CD14-positive monocyte (primary cell): ENCODE measurements around the gene PSMA6. TPM values are rescaled to one million over a fixed set of nuclear protein-coding genes. Genes with fewer than 3 reads are reported as not detected.

Source experiments
- DNase-seq, 3 donors: peaks; one replicate each; pipeline ENCODE4 v3.0.0-alpha.2; 2011 to 2022
- H2AFZ ChIP-seq: 2 replicates; pipeline ENCODE4 v1.6.0; 2012; ENCODE audit warnings: mild to moderate bottlenecking, low read depth, low read length, inconsistent platforms; ENCODE audit not compliant: insufficient read depth, poor library complexity, severe bottlenecking
- H3K27ac ChIP-seq, 2 donors: 1 replicate in 1 of 2; 2 replicates in 1 of 2; pipeline ENCODE4 v1.5.1; 2012 to 2013; ENCODE audit warnings: low read length in 2 of 2, control low read depth in 1 of 2, inconsistent platforms in 1 of 2, low read depth in 1 of 2, mild to moderate bottlenecking in 1 of 2
- H3K27me3 ChIP-seq, 2 donors: one replicate each; pipeline versions ENCODE4 v1.6.0 to v1.6.1; 2011 to 2013; ENCODE audit warnings: low read length in 2 of 2; ENCODE audit not compliant: control insufficient read depth in 2 of 2, insufficient read depth in 2 of 2
- H3K36me3 ChIP-seq, 2 donors: replicated peaks in 1 of 2; 1 replicate in 1 of 2; 2 replicates in 1 of 2; pipeline versions ENCODE4 v1.5.1 to v1.6.1; 2012 to 2013; ENCODE audit warnings: low read length in 2 of 2, control low read depth in 1 of 2, inconsistent platforms in 1 of 2, mild to moderate bottlenecking in 1 of 2; ENCODE audit not compliant: insufficient read depth in 2 of 2, control insufficient read depth in 1 of 2
- H3K4me1 ChIP-seq, 2 donors: 1 replicate in 1 of 2; 2 replicates in 1 of 2; pipeline versions ENCODE4 v1.5.1 to v1.6.1; 2012 to 2013; ENCODE audit warnings: low read length in 2 of 2, control low read depth in 1 of 2, inconsistent platforms in 1 of 2, mild to moderate bottlenecking in 1 of 2, moderate library complexity in 1 of 2; ENCODE audit not compliant: insufficient read depth in 2 of 2, control insufficient read depth in 1 of 2
- H3K4me2 ChIP-seq: replicated peaks from 2 replicates; pipeline ENCODE3; 2012; ENCODE audit warnings: low read length, moderate library complexity, mild to moderate bottlenecking; ENCODE audit not compliant: poor library complexity, severe bottlenecking; ENCODE audit errors: extremely low read depth
- H3K4me3 ChIP-seq, 3 experiments: fragments of 200-600 bp in 1 of 3; sonication (generic) in 1 of 3; replicated peaks in 1 of 3; 1 replicate in 2 of 3; 2 replicates in 1 of 3; pipeline ENCODE4 v1.5.1; 2011 to 2013; ENCODE audit warnings: low read length in 3 of 3, mild to moderate bottlenecking in 3 of 3, control low read depth in 2 of 3, low read depth in 2 of 3, inconsistent platforms in 1 of 3, moderate library complexity in 1 of 3
- H3K79me2 ChIP-seq: 2 replicates; pipeline ENCODE4 v1.6.0; 2012; ENCODE audit warnings: mild to moderate bottlenecking, control low read depth, inconsistent platforms, low read length, moderate library complexity; ENCODE audit not compliant: insufficient read depth
- H3K9ac ChIP-seq: 2 replicates; pipeline ENCODE4 v1.6.0; 2017; ENCODE audit warnings: low read length, mild to moderate bottlenecking; ENCODE audit not compliant: insufficient read depth, poor library complexity, severe bottlenecking
- H3K9me3 ChIP-seq, 2 donors: replicated peaks in 1 of 2; 1 replicate in 1 of 2; 2 replicates in 1 of 2; pipeline versions ENCODE4 v1.5.1 to v1.6.1; 2012 to 2013; ENCODE audit warnings: low read length in 2 of 2, control low read depth in 1 of 2; ENCODE audit not compliant: control insufficient read depth in 1 of 2, insufficient read depth in 1 of 2
- H4K20me1 ChIP-seq: 2 replicates; pipeline ENCODE4 v1.6.0; 2012; ENCODE audit warnings: mild to moderate bottlenecking, low read length, control low read depth, moderate library complexity; ENCODE audit not compliant: insufficient read depth
- H3K27ac Mint-ChIP-seq, 7 donors: one replicate each; pipeline ENCODE4 v1.8.0; 2020; ENCODE audit warnings: mild to moderate bottlenecking in 7 of 7, mixed read lengths in 7 of 7, moderate library complexity in 6 of 7, inconsistent platforms in 2 of 7
- H3K27me3 Mint-ChIP-seq, 3 donors: one replicate each; pipeline ENCODE4 v1.8.0; 2021 to 2022; ENCODE audit warnings: low read depth in 3 of 3, mild to moderate bottlenecking in 3 of 3, mixed read lengths in 3 of 3, moderate library complexity in 3 of 3, inconsistent platforms in 1 of 3
- H3K36me3 Mint-ChIP-seq, 2 donors: one replicate each; pipeline ENCODE4 v1.8.0; 2020; ENCODE audit warnings: mixed read lengths in 2 of 2, inconsistent platforms in 1 of 2, mild to moderate bottlenecking in 1 of 2
- H3K4me1 Mint-ChIP-seq: one replicate; pipeline ENCODE4 v1.8.0; 2020; ENCODE audit warnings: mild to moderate bottlenecking, mixed read lengths
- H3K4me3 Mint-ChIP-seq, 2 donors: one replicate each; pipeline ENCODE4 v1.8.0; 2020; ENCODE audit warnings: mild to moderate bottlenecking in 2 of 2, mixed read lengths in 2 of 2, moderate library complexity in 1 of 2
- H3K9me3 Mint-ChIP-seq, 7 donors: one replicate each; pipeline ENCODE4 v1.8.0; 2020 to 2022; ENCODE audit warnings: mixed read lengths in 7 of 7, mild to moderate bottlenecking in 6 of 7, moderate library complexity in 6 of 7, inconsistent platforms in 2 of 7
- WGBS: methylation state at CpG from one replicate; pipeline ENCODE4 v1.1.5; 2013; ENCODE audit warnings: missing lambda C conversion rate; ENCODE audit not compliant: insufficient coverage; 5-methylcytosine and 5-hydroxymethylcytosine counted together
- intact Hi-C, 2 donors: fragments of 100-400 bp; cut with micrococcal nuclease; formaldehyde crosslinking; loops; one replicate each; pipeline versions ENCODE4 v1.15.0 to v1.15.1; 2023
- polyA plus RNA-seq, 3 donors: library from polyadenylated mRNA; depleted of rRNA in 1 of 3; unstranded in 2 of 3; stranded (reverse) in 1 of 3; fragments of 300-500 nt in 2 of 3; fragments of >200 nt in 1 of 3; fragmentation: Illumina TruSeq in 2 of 3; gene quantifications; 1 replicate in 2 of 3; 2 replicates in 1 of 3; pipeline ENCODE4 v1.2.3, GENCODE V29; 2012 to 2021
- TF ChIP-seq, protein P1 (sequence below): fragments of 200-600 bp; IDR thresholded peaks from one replicate; pipeline ENCODE4 v1.8.0; 2022; ENCODE audit warnings: antibody characterized with exemption, mild to moderate bottlenecking

The PSMA6 gene
- polyA plus RNA-seq, 3 donors: 144 to 572 (median 480) TPM

DNA sequence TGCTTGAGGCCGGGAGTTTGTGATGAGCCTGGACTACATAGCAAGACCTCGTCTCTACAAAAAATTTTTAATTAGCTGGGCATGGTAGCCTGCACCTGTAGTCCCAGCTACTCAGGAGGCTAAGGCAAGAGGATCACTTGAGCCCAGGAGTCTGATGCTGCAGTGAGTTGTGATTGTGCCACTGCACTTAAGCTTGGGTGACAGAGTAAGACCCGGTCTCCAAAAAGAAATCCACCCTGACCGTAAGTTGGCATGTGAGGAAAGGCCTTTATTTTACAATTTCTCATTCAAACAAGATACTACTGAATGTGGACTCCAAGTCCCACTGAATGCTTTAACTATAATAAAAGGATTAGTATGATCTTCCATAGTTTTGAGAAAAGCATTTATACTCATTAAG is 27.3 kb downstream of the PSMA6 start:
- no peaks in the 10 kb centered on the region for H3K27me3 Mint-ChIP-seq
- intact Hi-C loops: no loop called here

DNA sequence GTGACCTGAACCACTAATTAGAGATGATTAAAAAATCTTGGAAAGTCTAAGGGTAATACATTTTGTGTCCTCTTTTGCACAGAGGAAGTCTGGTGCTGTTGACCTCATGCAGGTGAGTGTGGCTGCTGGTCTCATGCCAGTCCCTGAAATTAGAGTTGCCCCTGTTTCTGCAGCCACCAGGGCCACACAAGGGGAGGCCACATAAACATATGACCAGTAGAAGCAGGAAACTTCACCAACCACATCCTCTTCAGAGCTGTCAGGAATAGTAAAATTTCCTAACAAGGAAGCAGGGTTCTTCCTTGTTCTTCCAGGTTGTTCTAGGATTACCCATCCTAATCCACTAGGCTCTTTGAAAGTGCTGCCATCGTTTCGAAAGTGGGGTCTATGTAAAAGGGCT is 28.3 kb downstream of the PSMA6 start:
- intact Hi-C loops: no loop called here
- Mint-ChIP-seq H3K9me3 (no peaks in the 10 kb centered on the region), H3K27ac (peak overlapping the region in 1 of 7 donors; percentile 65)

More for the DNA sequence above, 27.3 kb downstream of the PSMA6 start:
- Mint-ChIP-seq H3K9me3 (no peaks in the 10 kb centered on the region), H3K36me3 (peaks cover 38 to 46% of the 10 kb centered on the region in 2 donors), H3K4me1 (peaks cover 9% of the 10 kb centered on the region), H3K4me3 (no peak overlapping the region), H3K27ac (peak overlapping the region in 3 of 7 donors; percentile 12 to 62 (median 28))
- Histone ChIP-seq H4K20me1 (peaks cover 4% of the 10 kb centered on the region), H3K27me3 (no peaks in the 10 kb centered on the region), H3K27ac (peak overlapping the region in 1 of 2 donors; percentile 14), H3K4me1 (peaks cover 7% of the 10 kb centered on the region in 2 donors), H3K79me2 (no peaks in the 10 kb centered on the region), H3K9me3 (no peaks in the 10 kb centered on the region), H3K9ac (no peak overlapping the region), H3K4me3 (no peak overlapping the region), H3K4me2 (no peak overlapping the region), H3K36me3 (peaks cover 45 to 53% of the 10 kb centered on the region in 2 donors), H2AFZ (no peak overlapping the region)
- 100% methylated on average over 2 of the region's 4 CpGs for WGBS
- TF ChIP-seq, protein P1, sequence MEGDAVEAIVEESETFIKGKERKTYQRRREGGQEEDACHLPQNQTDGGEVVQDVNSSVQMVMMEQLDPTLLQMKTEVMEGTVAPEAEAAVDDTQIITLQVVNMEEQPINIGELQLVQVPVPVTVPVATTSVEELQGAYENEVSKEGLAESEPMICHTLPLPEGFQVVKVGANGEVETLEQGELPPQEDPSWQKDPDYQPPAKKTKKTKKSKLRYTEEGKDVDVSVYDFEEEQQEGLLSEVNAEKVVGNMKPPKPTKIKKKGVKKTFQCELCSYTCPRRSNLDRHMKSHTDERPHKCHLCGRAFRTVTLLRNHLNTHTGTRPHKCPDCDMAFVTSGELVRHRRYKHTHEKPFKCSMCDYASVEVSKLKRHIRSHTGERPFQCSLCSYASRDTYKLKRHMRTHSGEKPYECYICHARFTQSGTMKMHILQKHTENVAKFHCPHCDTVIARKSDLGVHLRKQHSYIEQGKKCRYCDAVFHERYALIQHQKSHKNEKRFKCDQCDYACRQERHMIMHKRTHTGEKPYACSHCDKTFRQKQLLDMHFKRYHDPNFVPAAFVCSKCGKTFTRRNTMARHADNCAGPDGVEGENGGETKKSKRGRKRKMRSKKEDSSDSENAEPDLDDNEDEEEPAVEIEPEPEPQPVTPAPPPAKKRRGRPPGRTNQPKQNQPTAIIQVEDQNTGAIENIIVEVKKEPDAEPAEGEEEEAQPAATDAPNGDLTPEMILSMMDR: no peak
- no peak for DNase-seq

More for the DNA sequence above, 28.3 kb downstream of the PSMA6 start:
- TF ChIP-seq, protein P1: no peak
- Mint-ChIP-seq H3K36me3 (peaks cover 29 to 37% of the 10 kb centered on the region in 2 donors), H3K27me3 (no peaks in the 10 kb centered on the region), H3K4me1 (peaks cover 9% of the 10 kb centered on the region), H3K4me3 (no peak overlapping the region)
- no peak overlapping the region for H3K4me3 ChIP-seq
- no CpG with 5 or more reads among the region's 2 CpGs for WGBS
- H2AFZ ChIP-seq: no peak overlapping the region
- peaks cover 7% of the 10 kb centered on the region in 2 donors for H3K4me1 ChIP-seq
- no peak for DNase-seq
- H3K4me2 ChIP-seq: no peak overlapping the region
- peaks cover 35 to 44% of the 10 kb centered on the region in 2 donors for H3K36me3 ChIP-seq
- H3K27ac ChIP-seq: peak overlapping the region in 1 of 2 donors; percentile 2
- H3K27me3 ChIP-seq: no peaks in the 10 kb centered on the region
- no peaks in the 10 kb centered on the region for H3K79me2 ChIP-seq
- no peaks in the 10 kb centered on the region for H3K9me3 ChIP-seq
- H3K9ac ChIP-seq: no peak overlapping the region
- H4K20me1 ChIP-seq: no peaks in the 10 kb centered on the region
